Superior temporal gyrus (tissue), 1 donor: ENCODE data around the gene SHROOM1.

ENCODE experiments used
- DNase-seq: peaks from one replicate; pipeline ENCODE4 v3.0.0-alpha.2; 2016; ENCODE audit errors: extremely low spot score

Gene SHROOM1

DNA sequence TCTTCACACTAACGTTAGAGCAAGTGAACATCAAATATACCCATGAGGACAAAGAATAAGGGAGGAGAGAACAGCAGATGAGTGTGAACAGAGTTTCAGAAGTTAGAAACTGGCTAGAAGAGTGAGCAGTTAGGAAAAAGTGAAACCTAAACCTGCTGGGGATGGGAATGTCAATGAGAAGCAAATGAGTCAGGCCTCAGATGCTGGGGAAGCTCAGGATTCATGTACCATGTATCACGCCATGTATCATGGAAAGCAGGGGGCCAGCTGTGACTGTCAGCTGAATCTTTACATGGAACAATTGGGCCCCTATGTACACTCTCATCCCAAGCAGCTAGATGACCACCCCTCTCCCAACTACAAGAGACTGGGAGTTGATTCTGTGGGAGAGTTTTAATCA, 19.6 kb upstream of the SHROOM1 start:
- no peak for DNase-seq

GRCh38 chr5:132849347-132849746, 18.9 kb upstream of the SHROOM1 start:
- no peak for DNase-seq

- DNase-seq = no peak
Observed at GRCh38 chr5:132848270-132848669, 17.8 kb upstream of the SHROOM1 start.

DNA sequence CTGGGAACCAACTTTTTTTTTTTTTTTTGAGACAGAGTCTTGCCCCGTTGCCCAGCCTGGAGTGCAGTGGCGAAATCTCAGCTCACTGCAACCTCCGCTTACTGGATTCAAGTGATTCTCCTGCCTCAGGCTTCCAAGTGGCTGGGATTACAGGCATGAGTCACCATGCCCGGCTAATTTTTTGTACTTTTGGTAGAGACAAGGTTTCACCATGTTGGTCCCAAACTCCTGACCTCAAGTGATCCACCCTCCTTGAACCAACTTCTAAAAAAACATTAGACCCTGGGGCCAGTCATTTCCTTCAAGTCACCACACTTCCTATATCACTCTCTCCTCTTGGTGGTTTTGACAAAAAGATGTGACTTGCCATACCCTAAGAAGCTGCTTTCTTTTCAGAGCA, 10.9 kb upstream of the SHROOM1 start:
- no peak for DNase-seq

GRCh38 chr5:132840896-132841295, 10.4 kb upstream of the SHROOM1 start:
- no peak for DNase-seq

DNA sequence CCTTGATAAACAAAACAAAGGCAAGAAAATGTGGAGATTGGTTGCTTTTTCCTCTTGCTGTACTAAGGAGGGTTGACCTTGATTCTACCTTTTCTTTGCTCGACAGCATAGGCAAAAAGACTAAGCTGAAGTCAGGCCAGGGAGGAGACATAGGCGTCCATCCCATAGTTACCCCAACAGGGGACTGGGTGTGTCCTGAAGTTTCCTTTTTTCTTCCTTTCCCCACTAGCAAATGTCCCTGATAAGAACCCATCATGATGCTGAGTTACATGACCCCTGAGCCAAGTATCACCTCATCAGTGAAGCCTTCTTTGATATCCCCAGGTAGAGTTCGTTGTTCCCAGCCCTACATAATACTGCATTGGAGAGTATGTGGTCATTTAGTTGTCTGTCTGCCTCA, 9.9 kb upstream of the SHROOM1 start:
- no peak for DNase-seq

DNA sequence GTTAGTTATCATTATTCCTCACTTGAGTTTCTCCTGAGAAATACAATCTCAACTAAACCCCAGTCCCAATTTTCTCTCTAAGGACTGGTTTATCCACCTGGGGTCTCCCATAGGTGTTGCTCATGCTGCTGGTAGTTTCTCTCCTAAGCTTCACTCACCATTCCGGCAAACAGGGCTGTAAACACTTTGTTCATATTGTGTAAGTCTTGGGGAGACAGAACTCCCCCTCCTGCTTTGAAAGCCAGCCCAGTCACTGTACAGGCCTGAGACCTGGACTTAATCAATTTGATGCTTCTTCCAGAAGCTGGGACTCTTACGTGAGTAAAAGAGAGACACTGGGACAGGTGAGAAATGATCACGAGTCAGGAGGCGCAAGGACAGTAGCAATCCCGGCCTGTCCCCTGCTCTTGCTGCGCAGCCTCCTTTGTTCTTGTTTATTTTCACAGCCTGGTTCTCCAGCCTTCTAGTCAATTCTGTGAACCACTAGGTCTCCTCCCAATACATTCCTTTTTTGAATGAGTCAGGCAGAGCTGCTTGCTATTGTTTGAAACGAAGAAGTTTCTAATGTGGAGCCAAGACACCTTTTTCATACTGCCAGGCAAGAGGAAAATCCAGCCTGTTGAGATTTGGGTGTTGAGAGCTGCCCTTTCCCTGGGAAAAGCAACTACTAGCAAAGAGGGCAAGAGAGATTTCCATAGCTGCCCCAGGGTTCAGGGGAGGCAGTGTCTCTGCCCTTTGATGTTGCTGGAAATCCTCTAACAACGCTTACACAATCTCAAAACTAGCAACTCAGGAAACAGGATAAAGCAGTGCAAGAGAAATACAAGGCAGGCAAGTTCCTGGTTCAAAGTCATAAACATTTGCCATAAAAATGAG, 9.2 kb upstream of the SHROOM1 start:
- no peak for DNase-seq

DNA sequence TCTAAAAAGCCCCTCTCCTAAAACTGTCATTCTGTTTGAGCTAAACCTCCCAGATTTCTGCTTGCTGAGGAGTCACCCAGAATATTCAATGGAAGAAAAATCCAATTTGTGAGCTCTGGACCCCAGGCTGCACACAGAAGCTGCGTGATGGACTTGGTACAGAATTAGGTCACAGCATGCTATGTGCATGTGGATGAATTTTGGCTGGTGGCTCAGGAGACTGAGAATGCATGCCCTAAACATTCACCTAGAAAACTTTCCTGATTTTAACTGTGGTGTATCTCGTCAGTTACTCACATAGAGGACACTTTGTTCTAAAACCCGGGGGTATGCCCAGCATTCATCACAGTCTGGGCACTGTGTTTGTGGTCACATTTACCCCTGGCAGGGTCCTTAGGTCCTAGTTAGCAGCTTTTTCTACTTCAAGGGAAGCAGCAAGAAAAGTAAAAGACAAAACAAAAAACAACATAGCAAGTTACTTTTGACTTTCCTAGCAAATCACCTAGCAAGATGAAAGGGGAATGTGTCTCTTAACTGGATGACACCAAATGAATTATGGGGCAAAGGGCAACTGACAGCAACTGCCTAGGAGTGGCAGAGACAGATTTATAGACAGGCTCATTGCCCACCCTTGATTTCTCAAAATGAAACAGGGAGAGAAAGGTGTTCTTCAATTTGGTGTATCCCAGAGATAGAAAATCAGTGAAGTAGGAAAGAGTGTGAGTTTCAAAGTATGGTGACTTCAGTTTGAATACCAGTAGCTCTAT, 8.3 kb upstream of the SHROOM1 start:
- DNase-seq = no peak

- DNase-seq = no peak
Observed at GRCh38 chr5:132837868-132838267, 7.4 kb upstream of the SHROOM1 start.

DNA sequence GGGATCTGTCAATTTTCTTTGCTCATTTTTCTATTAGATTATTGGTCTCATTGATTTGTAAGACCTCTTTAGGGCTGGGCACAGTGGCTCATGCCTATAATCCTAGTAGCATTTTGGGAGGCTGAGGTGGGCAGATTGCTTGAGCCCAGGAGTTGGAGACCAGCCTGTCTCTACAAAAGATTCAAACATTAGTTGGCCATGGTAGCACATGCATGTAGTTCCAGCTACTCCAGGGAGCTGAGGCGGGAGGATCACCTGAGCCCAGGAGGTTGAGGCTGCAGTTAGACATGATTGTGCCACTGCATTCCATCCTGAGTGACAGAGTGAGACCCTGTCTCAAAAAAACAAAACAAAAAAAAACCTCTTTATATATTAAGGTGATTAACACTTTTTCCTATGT, 6.4 kb upstream of the SHROOM1 start:
- no peak for DNase-seq

DNA sequence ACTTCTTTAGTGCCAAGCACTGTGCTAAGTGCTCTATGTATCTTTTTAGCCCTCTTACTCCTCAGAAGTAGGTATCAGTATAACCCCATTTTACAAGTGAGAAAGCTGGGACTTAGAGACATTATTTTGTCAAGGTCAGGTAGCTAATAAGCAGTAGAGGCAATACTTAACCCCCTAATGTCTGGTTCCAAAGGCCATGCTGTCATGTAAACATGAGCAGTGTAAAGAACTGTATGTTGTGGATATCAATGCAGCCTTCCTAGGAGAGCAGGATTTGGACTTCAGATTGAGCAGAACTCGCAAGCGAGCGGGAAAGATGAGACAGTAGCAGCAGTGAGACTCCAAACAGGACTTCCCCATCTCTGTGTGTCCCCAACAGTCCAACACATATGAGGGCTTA, 3.6 kb upstream of the SHROOM1 start:
- DNase-seq = no peak

DNA sequence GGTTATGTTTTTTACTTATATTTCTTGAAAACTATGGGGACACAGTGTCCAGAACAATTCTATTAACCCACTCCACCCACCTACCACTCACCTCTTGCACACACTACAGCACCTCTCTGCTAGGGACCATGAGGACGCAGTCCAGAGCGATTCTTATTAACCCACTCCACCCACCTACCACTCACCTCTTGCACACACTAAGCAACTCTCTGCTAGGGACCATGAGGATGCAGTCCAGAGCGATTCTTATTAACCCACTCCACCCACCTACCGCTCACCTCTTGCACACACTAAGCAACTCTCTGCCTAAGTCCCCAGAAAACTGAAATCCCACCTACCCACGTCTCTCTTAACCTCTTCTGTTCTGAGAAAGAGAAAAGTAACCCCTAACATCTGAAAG, 2.2 kb upstream of the SHROOM1 start:
- no peak for DNase-seq

DNA sequence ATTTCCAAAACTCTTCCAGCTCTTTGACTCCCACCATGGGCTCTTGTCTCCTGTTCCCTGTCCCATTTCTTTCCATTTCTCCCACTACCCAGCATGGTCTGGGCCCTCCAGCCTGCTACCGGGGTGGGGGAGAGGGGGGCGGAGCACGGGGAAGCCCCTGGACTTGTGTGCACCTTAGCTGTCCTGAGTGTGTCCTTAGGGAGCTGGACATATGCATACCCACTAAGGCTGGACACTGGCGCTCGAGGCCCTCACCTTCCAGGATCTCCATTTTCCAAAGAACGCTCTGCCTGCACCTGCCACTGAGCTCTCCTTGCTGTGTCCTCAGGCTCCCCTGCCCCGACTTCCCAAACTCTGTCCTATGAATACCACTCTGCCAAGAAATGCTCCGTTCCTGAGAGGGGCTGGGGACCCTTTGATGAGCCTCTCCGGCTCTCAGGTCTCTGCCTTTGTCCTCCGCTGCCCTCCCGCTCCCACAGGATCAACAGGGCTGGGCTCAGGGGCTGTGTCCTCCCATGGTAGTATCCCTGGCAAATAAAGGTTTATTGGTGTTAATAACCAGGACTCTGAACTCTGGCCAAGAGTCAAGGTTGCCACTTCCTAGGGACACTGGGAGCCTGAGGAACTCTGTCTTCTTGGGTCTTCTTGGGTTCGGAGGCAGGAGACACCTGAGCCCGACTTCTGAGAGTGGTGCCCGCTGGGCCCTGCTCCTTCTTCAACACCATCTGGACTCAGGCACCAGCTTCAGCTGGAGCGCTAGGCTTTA, 831 bp upstream of the SHROOM1 start:
- DNase-seq = no peak

DNA sequence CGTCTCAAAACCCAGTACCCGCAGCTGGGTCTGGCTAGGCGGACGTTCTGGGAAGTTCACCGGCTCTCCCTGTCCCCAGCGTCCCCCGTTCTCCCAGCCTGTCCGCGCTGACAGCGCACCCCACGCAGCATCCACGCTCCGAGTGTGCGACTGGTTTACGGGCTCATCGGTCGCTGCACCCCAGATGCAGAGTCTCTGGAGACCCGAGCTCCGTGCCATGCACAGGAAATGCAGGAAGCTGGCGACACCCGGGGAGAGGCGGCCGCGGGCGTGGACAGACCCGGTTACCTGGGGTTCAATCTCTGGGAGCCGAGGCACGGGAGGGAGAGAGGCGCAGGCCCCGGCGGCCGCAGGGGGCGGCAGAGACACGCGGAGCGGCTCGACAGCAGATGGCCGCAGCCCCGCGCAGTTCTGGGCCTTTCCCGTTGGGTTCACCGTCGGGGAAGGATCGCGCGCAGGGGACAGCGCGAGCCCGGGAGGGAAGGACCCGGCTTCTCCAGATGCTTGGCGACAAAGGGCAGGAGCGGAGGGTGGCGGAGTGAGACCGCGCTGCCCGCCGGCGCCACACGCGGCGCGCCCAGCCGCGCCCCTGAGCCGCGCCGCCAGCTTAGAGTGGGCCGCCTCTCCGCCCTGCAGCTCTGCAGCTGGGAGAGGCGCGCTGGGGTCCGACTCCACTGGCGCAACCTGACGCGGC, 558 bp downstream of the SHROOM1 start:
- peak; percentile 78 for DNase-seq

- peak; percentile 28 for DNase-seq
Observed at GRCh38 chr5:132828846-132829494, 1.5 kb downstream of the SHROOM1 start.

GRCh38 chr5:132827943-132828673, 2.3 kb downstream of the SHROOM1 start:
- DNase-seq = no peak

GRCh38 chr5:132826424-132827082, 3.9 kb downstream of the SHROOM1 start:
- DNase-seq = no peak

- no peak for DNase-seq
Observed at GRCh38 chr5:132825834-132826391, 4.5 kb downstream of the SHROOM1 start.

DNA sequence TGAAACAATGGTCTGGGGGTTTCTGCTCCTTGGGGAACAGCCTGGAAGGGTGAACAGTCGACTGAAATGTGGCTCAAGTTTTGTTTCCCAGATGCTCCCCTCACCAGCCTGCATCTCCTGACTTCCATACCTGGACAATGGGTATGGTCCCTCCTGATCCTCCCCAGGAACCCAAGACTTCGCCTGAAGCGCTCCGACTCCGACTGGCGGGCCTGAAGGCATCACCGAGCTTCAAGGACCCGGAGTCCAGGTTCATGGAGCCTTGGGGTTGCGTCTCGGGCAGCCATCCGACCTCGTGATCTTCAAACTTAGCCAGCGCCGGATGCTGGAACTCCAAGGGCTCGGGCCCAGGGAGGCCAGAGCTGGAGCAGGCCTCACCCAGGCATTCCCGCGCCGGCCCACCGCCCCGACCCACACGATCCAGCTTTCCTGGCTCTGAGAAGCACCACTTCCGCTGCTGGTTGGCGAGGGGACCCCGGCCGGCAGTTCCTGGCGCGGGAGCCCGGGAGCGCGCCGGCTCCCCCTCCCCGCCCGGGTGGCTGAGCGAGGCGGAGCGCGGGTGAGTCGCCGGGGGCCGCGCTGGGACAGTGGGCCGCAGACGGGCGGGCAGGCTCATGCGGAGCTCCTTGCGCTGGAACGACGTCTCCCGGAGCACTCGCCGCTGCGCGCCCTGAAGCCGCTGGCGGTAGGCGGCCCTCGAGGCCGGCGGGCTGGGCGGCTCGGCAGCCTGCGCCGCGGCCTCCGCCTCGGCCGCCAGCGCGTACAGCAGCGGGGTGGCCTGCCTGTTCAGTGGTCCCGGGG, 5.2 kb downstream of the SHROOM1 start:
- no peak for DNase-seq
